ENCODE data around the gene CFAP299.

GRCh38 chr4:80489798-80490197 lies 154.3 kb downstream of the CFAP299 start:
- TF ChIP-seq JUND (IDR thresholded peaks at IDR 0.05; ENCODE audit: low read length): no peak
- TF ChIP-seq TBP (IDR thresholded peaks at IDR 0.05; ENCODE audit: low read depth, low read length): no peak
- TF ChIP-seq GABPA (IDR thresholded peaks at IDR 0.05; ENCODE audit: borderline replicate concordance, insufficient read depth, low read length): no peak
- no peak for TF ChIP-seq CTCF (IDR thresholded peaks at IDR 0.05; ENCODE audit: control extremely low read depth in 1 of 3, insufficient read depth in 1 of 3, low read depth in 1 of 3, low read length in 3 of 3)
- no peak for TF ChIP-seq EZH2 (IDR thresholded peaks at IDR 0.05; ENCODE audit: low read depth, low read length, severe bottlenecking)
- no peak for TF ChIP-seq USF2 (IDR thresholded peaks at IDR 0.05; ENCODE audit: low read length)
- no peak for TF ChIP-seq RAD21 (IDR thresholded peaks at IDR 0.05 in 1 of 2, conservative IDR thresholded peaks at IDR 0.05 in 1 of 2; ENCODE audit: low read depth in 2 of 2, low read length in 2 of 2)
- no peak for TF ChIP-seq HDAC2 (IDR thresholded peaks at IDR 0.05; ENCODE audit: borderline replicate concordance in 1 of 2, low read depth in 2 of 2, low read length in 2 of 2)
- TF ChIP-seq SIN3A (conservative IDR thresholded peaks at IDR 0.05 in 1 of 2, IDR thresholded peaks at IDR 0.05 in 1 of 2; ENCODE audit: low read depth in 1 of 2, low read length in 2 of 2): no peak
- TF ChIP-seq POLR2A (IDR thresholded peaks at IDR 0.05; ENCODE audit: control extremely low read depth in 1 of 2, low read depth in 2 of 2, low read length in 2 of 2): no peak
- no peak for TF ChIP-seq KDM1A (IDR thresholded peaks at IDR 0.05; ENCODE audit: borderline replicate concordance, low read length)
- no peak for TF ChIP-seq FOSL1 (IDR thresholded peaks at IDR 0.05; ENCODE audit: insufficient read depth, low read depth, low read length)
